CD4-positive, alpha-beta T cell treated with Interleukin-6 at 100 ng/mL for 8 hours (primary cell): ENCODE results near the gene MRPL40.
"Not testable (repeated sequence)": the region's sequence is repeated elsewhere in the genome, so short reads cannot be mapped to it uniquely, and the experiment has no call there.

Experiments
- DNase-seq: peaks from one replicate; pipeline ENCODE4 v3.0.0-alpha.2; 2020; ENCODE audit warnings: mixed read lengths, low spot score

MRPL40 gene

DNA sequence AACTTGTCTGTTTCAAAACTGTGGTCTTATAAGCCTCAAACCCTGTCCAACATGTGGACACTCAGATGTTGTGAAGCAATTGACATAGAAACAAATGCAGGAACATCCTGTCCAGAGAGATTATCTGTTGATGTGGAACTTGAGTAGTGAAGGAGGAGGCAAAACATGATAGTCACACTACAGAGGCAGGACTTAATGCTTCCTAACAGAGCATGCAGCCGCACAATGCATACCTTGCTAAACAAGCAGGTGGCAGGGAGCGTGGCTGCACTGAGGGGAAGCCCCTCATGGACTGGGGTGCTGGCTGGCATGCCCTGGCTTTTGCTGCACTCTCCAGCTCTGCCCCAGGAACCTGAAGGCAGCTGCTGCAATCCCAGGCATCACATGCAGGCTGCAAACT is 9.8 kb downstream of the MRPL40 start:
- no peak for DNase-seq

DNA sequence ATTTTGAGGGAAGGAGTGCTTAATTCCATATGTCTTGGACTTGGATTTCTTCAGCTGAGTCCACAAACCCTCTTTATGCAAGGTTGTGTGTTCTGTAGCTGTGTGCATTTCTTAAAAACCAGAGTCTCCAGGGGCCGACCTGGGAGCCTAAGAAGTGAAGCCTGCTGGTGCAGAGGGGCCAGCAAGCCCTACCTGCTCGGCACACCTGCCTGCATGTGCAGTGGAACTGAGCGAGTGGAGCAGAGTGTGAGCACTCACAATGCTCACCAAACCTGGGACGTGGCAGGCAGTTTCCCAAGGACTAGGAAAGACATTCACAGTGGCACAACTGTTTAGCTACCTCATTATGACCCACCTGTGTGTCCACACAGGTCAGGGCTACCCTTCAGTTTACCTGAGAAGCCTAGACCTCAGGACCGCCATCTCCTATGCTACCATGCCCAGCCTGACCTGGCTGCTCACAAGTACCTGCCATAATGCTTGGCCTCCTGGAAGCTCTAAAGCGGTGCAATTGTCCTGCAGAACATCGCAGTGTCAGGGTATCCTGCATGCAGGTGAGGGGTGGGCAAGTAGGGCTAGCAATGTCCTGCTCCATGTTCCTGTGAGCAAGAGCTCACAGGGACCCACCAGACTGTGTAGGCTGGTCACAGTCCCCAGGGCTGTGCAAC is 11.3 kb downstream of the MRPL40 start:
- no peak for DNase-seq

DNA sequence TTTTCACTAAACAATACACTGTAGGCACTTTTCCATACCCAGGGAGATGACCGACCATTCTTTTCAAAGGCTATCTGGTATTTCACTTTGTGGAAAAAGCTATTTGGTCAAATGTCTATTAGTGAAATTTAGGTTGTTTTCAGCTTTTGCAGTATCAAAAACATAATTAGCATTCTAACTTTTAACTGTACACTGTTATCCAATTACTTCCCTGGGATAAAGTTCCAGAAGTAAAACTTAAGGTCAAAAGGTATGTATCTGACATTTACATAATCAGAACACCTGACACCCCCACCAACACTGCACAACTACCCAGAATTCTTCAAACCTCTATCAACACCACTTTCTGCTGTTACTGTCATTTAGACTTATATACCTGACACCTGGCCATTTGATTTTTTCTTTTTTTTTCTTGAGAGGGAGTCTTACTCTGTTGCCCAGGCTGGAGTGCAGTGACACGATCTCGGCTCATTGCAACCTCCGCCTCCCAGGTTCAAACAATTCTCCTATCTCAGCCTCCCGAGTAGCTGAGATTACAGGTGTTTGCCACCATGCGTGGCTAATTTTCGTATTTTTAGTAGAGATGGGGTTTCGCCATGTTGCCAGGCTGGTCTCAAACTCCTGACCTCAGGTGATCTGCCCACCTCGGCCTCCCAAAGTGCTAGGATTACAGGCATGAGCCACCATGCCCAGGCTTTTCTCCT is 13.1 kb downstream of the MRPL40 start:
- not testable (repeated sequence) for DNase-seq

DNA sequence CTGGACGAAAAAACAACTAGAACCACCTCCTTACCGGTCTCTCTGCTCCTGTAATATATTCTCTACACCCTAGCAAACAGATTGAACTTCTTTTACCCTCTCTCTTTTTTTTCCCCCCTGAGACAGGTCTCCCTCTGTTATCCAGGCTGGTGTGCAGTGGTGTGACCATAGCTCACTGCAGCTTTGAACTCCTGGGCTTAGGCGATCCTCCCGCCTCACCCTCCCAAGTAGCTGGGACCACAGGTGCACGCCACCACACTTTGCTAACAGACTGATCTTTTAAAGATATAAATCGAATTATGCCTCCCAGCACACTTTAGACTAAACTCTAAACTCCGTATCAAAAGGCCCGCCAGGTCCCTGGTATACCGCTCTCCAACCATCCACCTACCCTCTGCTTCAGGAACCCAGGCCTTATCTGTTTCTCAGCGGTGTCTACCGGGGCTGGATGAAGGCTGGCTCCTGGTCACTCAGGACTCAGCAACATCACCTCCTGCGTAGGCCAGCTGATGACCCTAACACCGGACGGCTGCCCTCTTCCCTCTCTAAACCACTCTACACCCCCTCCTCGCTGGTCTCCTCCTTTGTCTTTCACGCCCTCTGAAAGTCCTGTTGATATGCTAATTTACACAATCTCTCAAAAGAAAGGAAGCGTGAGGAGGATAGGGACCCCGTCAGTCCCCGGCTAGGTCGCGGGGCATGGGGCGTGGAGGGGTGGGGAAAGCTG is 14.4 kb downstream of the MRPL40 start:
- no peak for DNase-seq

DNA sequence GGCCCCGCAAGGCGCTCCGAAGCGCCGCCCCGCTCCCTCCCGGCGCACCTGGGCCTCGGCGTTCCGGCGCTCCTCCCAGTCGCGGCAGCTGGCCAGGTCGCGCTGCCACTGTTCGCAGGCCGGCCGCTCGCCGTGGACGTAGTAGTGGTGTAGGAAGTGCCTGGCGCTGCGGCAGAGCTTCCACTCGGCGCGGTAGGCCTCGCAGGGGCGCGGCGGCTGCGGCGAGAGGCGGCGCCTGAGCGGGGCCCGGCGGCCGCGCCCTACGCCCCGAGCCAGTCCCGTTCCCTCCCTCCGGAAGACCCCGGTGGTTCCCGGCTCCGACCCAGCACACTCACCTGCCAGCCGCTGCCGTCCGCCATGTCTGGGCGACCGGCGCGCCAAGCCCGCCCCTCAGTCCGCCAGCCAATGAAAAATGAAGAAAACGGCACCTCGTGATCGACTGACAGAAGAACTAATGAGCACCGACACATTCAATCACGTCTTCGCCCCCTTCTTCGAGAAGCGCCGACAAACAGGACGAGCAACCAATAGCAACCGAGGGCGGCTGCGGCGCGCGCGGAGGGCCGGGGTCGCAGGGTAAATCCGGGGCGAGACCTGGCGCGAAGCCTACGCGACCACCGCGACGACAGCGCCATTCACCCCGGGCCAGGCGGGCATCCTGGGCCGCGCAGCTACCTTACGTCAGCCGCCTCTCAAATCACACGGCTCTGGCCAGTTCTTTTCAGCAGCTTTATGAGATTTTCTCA is 15.2 kb downstream of the MRPL40 start, which contains the start of gene C22orf39:
C22orf39 (minus strand) TSS at position 382 of the 746 bp plus-strand sequence; CDS start at position 359, 23 bp downstream.
- peak; percentile 91 for DNase-seq

DNA sequence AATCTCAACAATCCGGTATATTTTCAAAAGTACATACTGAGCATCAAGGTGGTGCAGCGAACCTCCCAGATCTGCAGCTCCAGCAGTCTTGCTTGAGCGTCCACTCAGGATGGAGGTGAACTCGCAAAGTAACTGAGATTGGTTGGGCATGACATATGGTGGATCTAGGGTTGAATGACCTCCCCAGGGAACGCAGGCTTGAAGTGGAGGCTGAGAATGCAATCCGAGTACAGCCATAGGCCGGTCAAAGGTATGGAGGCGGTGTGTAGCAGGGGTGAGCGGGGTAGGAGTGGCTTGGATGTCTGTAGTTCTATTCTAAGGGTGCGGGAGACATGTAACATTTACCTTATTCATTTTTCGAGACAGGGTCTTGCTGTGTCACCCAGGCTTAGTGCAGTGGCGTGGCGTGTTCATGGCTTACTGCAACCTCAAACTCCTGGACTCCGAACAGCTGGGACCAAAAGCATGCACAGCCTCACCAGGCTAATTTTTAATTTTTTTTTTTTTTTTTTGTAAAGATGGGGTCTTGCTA is 15.8 kb downstream of the MRPL40 start:
- no peak for DNase-seq

DNA sequence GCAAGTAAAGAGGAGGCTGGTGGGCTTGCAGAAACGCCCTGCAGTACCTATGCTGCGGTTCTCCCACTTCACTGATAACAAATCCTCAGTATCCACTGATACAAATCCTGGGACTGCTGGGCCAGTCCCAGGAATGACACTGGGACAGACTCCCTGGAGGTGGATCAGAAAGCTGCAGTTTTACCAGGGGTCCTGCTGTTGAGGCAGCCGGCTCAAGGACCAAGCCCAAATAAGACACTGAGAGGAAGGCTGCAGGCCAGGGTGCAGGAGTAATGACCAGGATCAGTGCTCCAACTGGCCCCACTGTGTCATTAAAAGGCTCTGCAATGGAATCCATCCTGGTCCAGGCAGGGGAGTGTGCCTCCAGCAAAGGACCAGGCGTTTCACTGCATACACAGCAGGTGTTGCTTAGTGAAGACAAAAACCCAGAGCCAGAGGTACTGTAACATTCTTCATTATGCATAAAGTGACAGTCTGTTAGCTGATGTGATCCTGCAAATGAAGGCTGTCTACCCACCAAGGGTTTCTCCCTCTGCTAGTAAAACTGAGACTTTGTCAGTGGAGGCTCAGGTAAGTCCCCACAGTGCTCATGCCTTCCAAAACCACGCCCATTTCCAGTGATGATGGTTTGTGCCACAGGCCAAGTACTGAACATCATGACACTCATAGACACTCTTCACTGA is 16.5 kb downstream of the MRPL40 start:
- DNase-seq, result no peak

DNA sequence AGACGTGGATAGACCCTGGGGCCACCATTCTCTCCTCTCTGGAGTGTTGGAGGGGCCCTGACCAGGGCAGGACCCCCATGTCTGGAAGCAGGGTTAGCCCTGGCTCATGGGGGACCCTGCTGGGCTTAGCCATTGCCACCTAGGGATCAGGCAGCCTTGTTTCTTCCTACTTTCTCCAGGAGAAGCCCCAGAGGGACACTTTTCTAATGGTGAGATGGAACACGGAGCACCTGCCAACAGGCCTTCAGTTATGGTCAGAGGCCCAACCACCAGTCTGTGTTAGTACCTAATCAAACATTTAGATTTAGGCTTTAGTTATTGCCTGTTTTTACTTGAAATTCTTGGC is 17.1 kb downstream of the MRPL40 start:
- no peak for DNase-seq

DNA sequence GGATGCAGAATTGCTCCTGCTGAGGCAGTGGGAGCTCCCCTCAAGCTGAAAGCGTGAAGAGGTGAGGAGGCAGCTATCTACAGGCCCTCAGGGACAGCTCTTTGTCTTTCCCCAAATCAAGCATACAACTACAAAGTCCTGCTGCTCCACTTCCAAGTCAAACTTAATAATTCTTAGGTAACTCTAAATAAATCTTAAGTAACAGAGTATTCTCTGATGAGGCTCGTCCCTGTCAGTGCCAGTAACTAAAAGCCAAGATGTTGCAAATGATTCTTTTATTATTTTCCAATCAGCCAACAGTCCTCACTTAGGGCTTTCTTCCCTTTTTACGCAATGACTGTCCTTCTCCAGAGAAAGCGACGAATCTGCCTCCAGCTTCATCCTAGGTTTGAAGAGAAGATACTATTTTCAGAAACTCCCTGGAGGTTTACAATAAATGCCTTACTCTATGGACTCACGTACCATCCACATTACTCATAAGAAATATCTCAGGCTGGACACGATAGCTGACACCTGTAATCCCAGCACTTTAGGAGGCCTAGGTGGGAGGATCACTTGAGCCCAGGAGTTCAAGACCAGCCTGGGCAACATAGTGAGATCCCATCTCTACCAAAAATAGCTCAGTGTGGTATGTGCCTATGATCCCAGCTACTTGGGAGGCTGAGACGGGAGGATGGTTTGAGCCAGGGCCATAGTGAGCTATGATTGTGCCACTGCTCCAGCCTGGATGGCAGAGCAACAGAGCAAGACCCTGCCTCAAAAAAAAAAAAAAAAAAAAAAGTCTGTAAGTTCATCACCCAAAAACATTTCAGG is 18.2 kb downstream of the MRPL40 start:
- no peak for DNase-seq

DNA sequence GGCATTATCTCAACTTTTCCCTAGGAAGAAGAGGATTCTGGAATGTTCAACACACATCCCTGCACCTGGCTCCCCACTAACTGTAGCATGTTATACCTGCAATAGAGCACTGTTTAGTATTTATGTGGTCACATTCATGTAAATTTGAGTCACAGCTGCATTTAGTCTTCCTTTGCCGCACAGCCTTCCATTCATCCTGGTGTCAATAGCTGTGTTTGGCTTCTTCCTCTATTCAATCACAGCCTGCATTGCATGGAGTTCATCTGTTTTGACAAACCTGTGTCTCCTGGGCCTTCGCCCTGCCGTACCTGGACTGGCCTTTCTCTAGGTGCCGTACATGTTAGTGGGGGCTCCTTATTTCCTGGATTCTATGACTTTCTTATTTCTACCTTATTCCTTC is 19.2 kb downstream of the MRPL40 start:
- no peak for DNase-seq

DNA sequence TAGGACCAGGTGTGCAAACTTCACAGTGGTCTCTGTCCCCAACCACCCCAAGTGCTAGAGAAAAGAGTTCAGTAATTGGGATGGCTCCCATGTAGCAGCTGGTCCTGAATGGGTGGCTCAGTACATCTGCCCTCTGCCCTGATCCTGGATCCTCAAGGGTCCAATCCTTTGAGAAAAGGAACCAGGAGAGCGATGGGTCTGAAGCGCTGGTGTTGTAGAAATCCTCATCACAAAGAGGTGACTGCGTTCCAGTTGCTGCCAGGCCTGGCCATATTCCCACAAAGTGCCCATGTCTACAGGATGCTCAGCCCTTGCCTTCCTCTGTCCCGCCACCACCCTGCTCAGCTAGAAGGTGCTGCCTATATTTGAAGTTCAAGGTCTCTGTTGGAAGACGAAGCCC is 21.4 kb downstream of the MRPL40 start:
- DNase-seq, result no peak

DNA sequence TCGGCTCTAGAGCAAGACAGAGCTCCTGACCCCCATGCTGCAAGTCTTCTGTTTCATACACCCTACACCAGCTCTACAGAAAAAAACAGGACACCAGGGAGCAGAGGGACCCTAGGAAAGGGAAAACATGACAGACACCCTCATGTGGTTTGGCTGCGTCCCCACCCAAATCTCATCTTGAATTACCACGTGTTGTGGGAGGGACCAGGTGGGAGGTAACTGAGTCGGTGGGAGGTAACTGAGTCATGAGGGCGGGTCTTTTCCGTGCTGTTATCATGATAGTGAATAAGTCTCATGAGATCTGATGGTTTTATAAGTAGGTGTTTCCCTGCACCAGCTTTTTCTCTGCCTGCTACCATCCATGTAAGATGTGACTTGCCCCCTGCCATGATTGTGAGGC is 21.8 kb downstream of the MRPL40 start:
- DNase-seq, result no peak

DNA sequence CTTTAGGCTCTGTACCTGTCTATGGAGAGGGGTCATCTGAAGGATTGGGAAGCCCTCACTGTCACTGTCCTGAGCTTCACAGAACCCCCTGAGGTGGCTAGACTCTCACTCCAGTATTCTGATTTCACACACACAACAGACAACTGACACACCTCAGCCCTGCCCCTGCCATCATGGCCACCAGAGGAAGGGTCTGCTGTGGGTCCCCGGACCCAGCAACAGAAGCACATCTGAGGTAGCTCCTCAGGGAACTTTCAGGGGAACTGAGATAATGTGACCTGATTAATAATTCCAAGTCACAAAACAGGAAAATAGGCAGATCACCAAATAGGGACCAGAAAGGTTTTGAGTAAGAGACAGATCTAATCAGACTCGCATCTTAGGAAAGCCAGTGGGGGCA is 22.7 kb downstream of the MRPL40 start:
- no peak for DNase-seq

DNA sequence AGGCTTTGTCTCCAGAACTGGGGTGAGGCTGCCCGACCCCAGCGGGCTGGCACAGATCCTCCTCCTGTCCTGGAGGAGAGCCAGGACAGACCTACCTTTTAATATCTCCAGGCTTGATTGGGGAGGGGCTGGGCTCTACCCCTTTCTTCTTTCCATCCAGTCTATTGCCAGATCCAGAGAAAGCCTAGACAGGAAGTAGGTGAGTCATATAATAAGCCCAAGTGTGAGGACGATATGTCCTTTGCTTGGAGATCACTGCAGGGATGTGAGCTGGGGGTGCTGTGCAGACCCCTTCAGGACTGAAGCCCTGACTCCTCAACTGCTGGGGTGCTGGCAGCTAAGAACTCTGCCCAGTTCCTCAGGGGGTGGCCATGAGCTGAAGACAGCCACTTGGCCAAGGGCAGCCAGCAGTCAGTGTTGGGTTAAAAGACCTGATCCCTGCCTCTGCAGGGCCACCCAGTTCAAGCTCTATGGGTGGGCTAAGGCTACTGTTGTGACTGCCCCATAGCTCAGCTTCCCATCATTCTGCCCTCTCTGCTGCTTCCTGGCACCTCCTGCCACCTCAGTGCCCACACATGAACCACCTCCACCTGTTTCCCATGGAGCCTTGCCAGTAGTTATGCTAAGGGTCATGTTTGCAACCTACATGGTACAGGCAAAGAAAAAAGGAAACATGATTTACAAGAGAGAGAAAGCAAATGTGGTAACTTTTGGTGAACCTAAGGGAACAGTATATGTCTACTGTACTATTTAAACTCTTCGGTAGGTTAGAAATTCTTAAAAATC is 23.4 kb downstream of the MRPL40 start:
- DNase-seq, result no peak

DNA sequence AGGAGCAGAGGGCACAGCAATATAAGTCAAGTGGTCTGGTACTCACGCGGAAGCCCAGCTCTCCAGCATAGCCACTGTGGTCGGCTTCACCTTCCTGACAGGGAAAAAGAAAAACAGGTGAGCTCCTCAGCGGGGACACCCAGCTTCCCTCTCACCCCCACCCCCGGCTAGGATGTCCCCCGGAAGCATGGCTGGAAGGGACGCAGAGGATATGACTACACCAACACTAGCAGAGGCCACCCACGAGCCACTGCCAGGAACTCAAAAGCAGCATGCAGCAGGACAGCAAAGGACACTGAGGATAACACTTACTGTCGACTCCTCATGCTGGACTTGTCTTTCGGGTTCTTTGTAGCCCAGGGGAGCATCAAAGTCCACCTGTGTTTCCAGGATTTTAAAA is 24.2 kb downstream of the MRPL40 start:
- DNase-seq, result no peak

DNA sequence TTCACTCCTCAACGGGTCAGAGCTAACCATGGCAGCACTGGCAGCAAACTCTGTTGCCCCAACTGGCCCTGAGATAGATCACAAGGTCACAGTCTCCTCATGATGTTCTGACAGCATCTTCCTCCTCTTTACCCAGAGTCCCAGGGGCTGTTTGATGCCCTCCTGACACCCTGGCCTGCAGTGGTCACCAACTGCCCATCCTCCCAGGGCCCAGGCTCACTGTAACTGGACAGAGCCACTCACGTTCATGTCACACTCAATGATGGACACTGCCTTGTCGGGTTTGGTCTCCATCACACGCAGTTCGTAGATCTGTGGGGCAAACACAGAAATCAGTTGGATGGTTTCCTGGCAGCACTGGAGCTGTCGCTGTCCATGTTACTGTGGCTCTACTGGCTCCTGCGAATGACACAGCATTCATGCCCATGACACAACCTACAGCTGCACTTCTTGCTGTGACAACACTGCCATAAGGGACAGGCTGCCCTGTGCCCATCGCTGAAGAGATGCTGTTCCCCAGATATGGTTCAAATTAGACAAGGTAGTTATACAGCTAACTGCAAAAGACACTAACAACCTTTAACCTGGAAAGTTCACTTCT is 25.6 kb downstream of the MRPL40 start:
- DNase-seq, result no peak

DNA sequence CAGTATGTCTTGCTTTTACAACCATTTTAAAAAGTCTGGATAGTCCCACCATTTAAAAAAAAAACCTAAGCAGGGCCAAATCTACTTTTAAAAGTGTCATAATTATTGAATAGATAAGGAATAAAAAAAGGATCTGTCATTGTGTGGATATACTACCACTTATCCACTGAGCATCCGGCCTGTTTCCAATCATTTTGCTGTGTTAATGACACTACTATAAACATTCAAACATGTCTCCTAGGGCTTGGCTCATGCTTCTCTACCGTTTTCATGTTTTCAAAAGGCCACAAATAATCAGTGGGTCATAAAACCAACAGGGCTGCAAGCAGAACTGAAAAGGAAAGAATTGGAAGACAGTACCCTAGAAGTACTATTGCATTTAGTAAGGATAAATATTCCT is 27.7 kb downstream of the MRPL40 start:
- DNase-seq, result no peak

DNA sequence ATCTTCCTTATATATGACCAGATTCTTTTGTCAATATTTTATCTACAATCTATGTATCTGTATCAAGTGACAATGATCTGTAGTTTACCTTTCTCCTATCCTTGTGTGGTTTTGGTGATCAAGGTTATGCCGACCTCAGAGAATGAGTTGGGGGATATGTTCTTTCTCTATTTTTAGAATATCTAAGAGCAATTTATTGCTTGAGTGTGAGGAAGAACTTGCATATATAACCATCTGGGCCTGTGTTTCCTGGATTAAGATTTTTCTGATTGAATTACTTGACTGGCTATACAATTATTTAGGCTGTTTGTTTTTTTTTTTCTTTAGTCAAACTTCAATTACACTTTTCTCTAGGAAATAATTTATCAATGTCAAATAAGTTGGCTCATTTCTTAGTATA is 29.2 kb downstream of the MRPL40 start:
- no peak for DNase-seq

DNA sequence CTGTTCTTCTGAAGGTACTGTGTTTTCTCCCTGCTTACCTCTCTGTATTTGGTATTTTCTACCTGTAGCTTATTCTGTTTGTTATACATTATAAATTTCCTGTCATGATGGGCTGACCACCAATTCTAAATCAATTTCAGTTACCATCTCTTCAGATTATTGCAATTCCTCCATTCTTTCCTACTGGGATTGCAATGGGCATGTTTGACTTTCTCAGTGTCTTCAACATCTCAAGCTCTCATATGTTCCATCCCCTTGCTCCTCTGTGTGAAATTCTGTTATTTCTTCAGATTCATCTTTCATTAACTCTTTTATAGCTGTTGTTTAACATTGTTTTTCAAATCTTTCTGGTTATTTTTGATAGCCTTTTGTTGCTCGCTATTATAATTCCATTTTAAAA is 30.7 kb downstream of the MRPL40 start:
- no peak for DNase-seq
